LNCAP (cell line): Measurements from ENCODE around the gene CLIC3.

Source experiments
- CTCF ChIP-seq: fragments of 450-650 bp; IDR thresholded peaks from 2 replicates; pipeline ENCODE4 v1.5.1; 2017; ENCODE audit warnings: mild to moderate bottlenecking

Gene CLIC3

DNA sequence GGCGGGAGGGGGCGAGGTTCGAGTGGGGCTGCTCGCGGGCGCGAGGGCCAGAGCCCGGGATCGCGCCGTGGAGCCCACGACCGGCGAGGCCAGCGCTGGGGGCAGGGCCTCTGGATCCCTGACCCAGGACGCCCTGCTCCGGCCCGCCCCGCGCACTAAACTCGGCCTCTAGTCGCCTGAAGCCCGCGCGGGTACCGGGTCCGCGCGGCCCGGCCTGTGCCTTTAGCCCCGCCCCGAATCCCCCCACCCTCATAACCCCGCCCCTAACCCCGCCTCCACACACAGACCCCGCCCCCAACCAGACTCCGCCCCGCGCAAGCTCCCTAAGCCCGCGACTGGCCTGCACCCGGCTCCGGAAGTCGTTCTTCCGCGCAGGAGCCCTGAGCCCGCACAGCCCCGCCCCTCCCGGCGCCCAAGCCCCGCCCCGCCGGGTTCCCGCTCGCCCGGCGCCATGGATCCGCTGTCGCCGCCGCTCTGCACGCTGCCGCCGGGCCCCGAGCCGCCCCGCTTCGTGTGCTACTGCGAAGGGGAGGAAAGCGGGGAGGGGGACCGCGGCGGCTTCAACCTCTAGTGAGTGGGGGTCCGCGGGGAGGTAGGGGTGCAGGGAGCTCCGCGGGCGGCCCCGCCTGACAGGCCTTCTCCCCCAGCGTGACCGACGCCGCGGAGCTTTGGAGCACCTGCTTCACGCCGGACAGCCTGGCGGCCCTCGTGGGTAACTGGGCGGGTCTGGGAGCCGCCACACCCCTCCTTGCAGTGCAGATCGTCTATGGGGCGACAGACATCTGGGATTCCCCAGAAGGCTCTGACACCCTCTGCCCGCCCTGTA, 4.2 kb downstream of the CLIC3 start, which contains the start of gene PAXX:
Gene PAXX, plus strand, starts transcription at position 430 of the 826 bp plus-strand sequence. Its CDS starts 22 bp downstream, at position 452.
- TF ChIP-seq CTCF = no peak

- TF ChIP-seq CTCF = no peak
These were observed 6.0 kb downstream of the CLIC3 start for GRCh38 chr9:136990242-136990911.

DNA sequence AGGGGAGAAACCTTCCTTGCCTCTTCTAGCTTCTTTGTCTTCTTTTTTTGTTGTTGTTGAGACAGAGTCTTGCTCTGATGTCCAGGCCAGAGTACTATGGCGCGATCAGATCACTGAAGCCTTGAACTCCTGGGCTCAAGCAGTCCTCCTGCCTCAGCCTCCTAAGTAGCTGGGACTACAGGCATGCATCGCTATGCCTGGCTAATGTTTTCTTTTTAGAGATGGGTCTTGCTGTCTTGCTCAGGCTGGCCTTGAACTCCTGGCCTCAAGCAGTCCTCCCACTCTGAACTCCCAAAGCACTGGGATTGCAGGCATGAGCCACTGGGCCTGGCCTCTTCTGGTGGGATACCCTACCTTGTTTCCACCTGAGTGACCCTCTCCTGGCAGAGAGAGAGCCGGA, 7.5 kb downstream of the CLIC3 start:
- TF ChIP-seq CTCF = no peak

DNA sequence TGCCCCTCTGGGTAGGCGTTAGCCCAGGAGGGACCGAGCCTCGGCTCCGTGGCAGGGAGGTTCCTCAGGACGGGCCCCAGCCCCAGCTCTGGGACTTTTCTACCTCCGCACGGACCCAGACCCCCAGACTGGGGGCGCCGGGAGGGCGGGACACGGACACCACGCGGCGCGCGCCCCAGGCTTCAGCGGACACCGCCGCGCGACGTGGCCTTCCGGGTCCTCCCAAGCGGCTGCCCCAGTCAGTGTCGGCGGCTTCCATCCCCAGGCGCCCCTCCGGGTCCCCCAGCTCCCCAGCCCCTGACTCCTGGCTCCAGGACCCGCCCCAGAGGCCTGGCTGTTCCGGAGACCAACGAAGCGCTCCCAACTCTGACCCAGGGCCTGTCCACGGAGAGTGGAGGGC, 10.5 kb downstream of the CLIC3 start:
- TF ChIP-seq CTCF = no peak

- TF ChIP-seq CTCF = no peak
These were observed 11.3 kb downstream of the CLIC3 start for GRCh38 chr9:136985027-136985602.

GRCh38 chr9:136984464-136985026, 11.8 kb downstream of the CLIC3 start:
- TF ChIP-seq CTCF = no peak

DNA sequence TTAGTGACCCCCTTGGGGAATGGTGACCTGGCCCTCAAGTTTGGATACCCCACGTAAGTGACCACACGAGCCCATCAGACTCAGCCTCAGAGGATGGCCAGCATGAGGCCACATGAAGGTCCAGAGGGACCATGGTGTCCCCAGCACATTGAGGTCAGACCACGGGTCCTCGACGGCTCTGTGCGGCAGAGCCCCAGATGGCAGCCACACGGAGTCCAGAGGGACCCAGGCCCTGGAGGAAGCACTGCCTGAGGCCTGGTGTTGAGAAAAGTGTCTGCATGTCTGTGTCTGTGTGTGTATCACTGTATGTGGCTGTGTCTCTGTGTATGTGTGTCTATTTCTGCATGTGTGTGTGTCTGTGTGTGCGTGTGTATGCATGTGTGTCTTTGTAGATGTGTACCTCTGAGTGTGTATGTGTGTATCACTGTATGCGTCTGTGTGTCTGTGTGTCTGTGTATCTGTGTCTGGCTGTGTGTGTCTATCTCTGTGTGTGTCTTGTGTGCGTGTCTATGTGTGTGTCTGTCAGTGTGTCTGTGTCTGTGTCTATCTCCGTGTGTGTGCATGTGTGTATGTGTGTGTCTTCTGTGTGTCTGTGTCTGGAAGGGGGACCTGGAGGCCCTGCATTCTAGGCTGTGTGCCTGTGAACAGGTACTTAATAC, 12.6 kb downstream of the CLIC3 start:
- no peak for TF ChIP-seq CTCF
